ENCODE results near the gene LAP3. TPM values are rescaled to one million over a fixed set of nuclear protein-coding genes. Genes with fewer than 3 reads are reported as not detected.
A peak's percentile ranks its signal among the peaks of the same experiment; 100 is the strongest.

The LAP3 gene
- total RNA-seq, 2 experiments from 2014 or later: 100 to 101 TPM

DNA sequence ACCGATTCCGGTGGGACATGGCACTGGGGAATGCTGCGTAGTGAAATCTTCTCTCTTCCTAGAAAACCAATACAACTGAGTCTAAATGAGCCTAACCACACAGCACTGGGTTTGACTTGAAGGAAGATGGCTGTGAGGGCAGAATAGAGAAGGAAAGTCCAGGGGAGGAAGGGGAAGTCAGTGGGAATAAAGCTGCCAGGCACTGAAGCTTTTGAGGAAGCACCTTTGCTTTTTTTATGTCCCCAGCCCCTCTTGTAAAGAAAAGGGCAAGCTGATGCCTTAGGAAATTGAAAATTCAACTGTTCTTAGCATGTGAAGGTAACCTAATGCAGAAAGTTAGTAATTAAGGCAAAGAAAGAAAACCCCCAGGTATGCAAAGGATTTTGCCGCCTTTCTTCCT, 58.1 kb downstream of the LAP3 start:
- Mint-ChIP-seq H3K4me1 (ENCODE audit: low read depth) (no peaks in the 10 kb centered on the region), H3K36me3 (ENCODE audit: low read depth) (peaks cover 29% of the 10 kb centered on the region), H3K27ac (peak overlapping the region; percentile 38), H3K27me3 (no peaks in the 10 kb centered on the region), H3K4me3 (no peak overlapping the region), H3K9me3 (no peaks in the 10 kb centered on the region)
- no peak for TF ChIP-seq CTCF (IDR thresholded peaks at IDR 0.05)
- intact Hi-C loops (cut with micrococcal nuclease): loop anchor here (10.0 kb wide), 1 partner anchor 170 kb away; no protein-coding TSS in a partner anchor
- POLR2A ChIA-PET: interaction anchor here (0.5 to 2.0 kb wide), 2 partner anchors 86 to 163 kb away, joined by 3 to 4 read pairs; no protein-coding TSS in a partner anchor
- ATAC-seq (no peak), DNase-seq (no peak)
- CTCF ChIA-PET: interaction anchor here (0.9 to 6.6 kb wide), 3 partner anchors 8 to 87 kb away, joined by 4 to 80 read pairs (median 4); no protein-coding TSS in a partner anchor

GRCh38 chr4:17636341-17636695, 59.3 kb downstream of the LAP3 start:
- peaks cover 22% of the 10 kb centered on the region for H3K36me3 Mint-ChIP-seq (ENCODE audit: low read depth)

GRCh38 chr4:17636696-17637622, 60.0 kb downstream of the LAP3 start:
- H3K36me3 Mint-ChIP-seq (ENCODE audit: low read depth): peaks cover 20% of the 10 kb centered on the region
- H3K27me3 Mint-ChIP-seq: no peaks in the 10 kb centered on the region
- ChIA-PET POLR2A (interaction anchor here (0.9 to 2.0 kb wide), 5 partner anchors 10 to 88 kb away, joined by 3 to 5 read pairs (median 4); no protein-coding TSS in a partner anchor), CTCF (interaction anchor here (0.8 to 6.6 kb wide), 16 partner anchors 9 to 176 kb away, joined by 3 to 80 read pairs (median 4); no protein-coding TSS in a partner anchor)
- no peaks in the 10 kb centered on the region for H3K4me1 Mint-ChIP-seq (ENCODE audit: low read depth)
- DNase-seq (peak; percentile 83), ATAC-seq (peak; percentile 90)
- H3K9me3 Mint-ChIP-seq: no peaks in the 10 kb centered on the region
- H3K4me3 Mint-ChIP-seq: no peak overlapping the region
- TF ChIP-seq CTCF (IDR thresholded peaks at IDR 0.05): peak; percentile 97
- intact Hi-C loops (cut with micrococcal nuclease): loop anchor here (2.0 to 10.0 kb wide), 2 partner anchors 88 to 168 kb away; no protein-coding TSS in a partner anchor
- no peak overlapping the region for H3K27ac Mint-ChIP-seq

More at GRCh38 chr4:17636341-17636695, 59.3 kb downstream of the LAP3 start:
- H3K27me3 Mint-ChIP-seq: no peaks in the 10 kb centered on the region
- no peak overlapping the region for H3K4me3 Mint-ChIP-seq
- H3K27ac Mint-ChIP-seq: no peak overlapping the region
- ATAC-seq: no peak
- POLR2A ChIA-PET: interaction anchor here (0.9 to 2.0 kb wide), 5 partner anchors 9 to 87 kb away, joined by 3 to 5 read pairs (median 4); no protein-coding TSS in a partner anchor
- TF ChIP-seq CTCF (IDR thresholded peaks at IDR 0.05): no peak
- CTCF ChIA-PET: interaction anchor here (0.8 to 6.6 kb wide), 14 partner anchors 9 to 176 kb away, joined by 3 to 80 read pairs (median 4); no protein-coding TSS in a partner anchor
- no peak for DNase-seq
- H3K4me1 Mint-ChIP-seq (ENCODE audit: low read depth): no peaks in the 10 kb centered on the region
- intact Hi-C loops (cut with micrococcal nuclease): loop anchor here (2.0 to 10.0 kb wide), 2 partner anchors 88 to 168 kb away; no protein-coding TSS in a partner anchor
- H3K9me3 Mint-ChIP-seq: no peaks in the 10 kb centered on the region

- CTCF ChIA-PET: interaction anchor here (0.5 kb wide), 1 partner anchor 25 kb away, joined by 3 read pairs; no protein-coding TSS in a partner anchor
- intact Hi-C loops (cut with micrococcal nuclease): loop anchor here (10.0 kb wide), 1 partner anchor 166 kb away; no protein-coding TSS in a partner anchor
- H3K36me3 Mint-ChIP-seq (ENCODE audit: low read depth): peaks cover 14% of the 10 kb centered on the region
- H3K27me3 Mint-ChIP-seq: no peaks in the 10 kb centered on the region
- TF ChIP-seq CTCF (IDR thresholded peaks at IDR 0.05): no peak
- POLR2A ChIA-PET: interaction anchor here (0.6 kb wide), 1 partner anchor 375 kb away, joined by 3 read pairs; no protein-coding TSS in a partner anchor
- no peak overlapping the region for H3K27ac Mint-ChIP-seq
- no peak for DNase-seq
- no peak overlapping the region for H3K4me3 Mint-ChIP-seq
- no peaks in the 10 kb centered on the region for H3K4me1 Mint-ChIP-seq (ENCODE audit: low read depth)
- H3K9me3 Mint-ChIP-seq: no peaks in the 10 kb centered on the region
- no peak for ATAC-seq
Measured at GRCh38 chr4:17639136-17639535, 62.1 kb downstream of the LAP3 start.
